Heart left ventricle (tissue), 13 donors: ENCODE results near the gene SEPTIN5.

ENCODE experiments used
- POLR2A ChIP-seq, 2 donors: fragments of 450-650 bp; IDR thresholded peaks; one replicate each; pipeline ENCODE4 v1.6.1; 2017; ENCODE audit warnings: antibody characterized with exemption in 2 of 2, mild to moderate bottlenecking in 2 of 2, moderate library complexity in 2 of 2
- TF ChIP-seq, protein P1 (sequence below), 12 donors: fragments of 200-600 bp; sonication (generic) in 4 of 12; IDR thresholded peaks; one replicate each; pipeline versions ENCODE4 v1.5.0 to v1.8.0; 2018 to 2022; ENCODE audit warnings: antibody characterized with exemption in 12 of 12, mild to moderate bottlenecking in 5 of 12
- donor health status: ischemic (EF 13 %, LVEDD 7.1; RV severe dilation, severe dysfunction).
- donor health status: DM: no; HTN: yes; CAD: no.
- donor health status: DM: no; HTN: no; CAD: no.
- donor health status: ischemic (EF 25% LVEDD 6.9; RV normal size, moderate dysfunction).
- donor health status: ischemic (EF 25% LVEDD 5.7; RV mildly dilated, moderate dysfunction).
- donor health status: ischemic (EF 35%, LVEDD 5.7; RV mildly dilated, moderate dysfunction).
- donor health status: nonischemic (EF 11% LVEDD 7.7; RV severe dilation, severe dysfunction).
- donor health status: DM: yes; HTN: yes; CAD: no.
- donor health status: PGD.
- donor health status: ischemic (EF 29% LVEDD 5.4; RV normal size, mild dysfunction).
- donor health status: nonischemic (EF 23%, LVEDD 6.1; RV moderate dilation, normal function).

DNA sequence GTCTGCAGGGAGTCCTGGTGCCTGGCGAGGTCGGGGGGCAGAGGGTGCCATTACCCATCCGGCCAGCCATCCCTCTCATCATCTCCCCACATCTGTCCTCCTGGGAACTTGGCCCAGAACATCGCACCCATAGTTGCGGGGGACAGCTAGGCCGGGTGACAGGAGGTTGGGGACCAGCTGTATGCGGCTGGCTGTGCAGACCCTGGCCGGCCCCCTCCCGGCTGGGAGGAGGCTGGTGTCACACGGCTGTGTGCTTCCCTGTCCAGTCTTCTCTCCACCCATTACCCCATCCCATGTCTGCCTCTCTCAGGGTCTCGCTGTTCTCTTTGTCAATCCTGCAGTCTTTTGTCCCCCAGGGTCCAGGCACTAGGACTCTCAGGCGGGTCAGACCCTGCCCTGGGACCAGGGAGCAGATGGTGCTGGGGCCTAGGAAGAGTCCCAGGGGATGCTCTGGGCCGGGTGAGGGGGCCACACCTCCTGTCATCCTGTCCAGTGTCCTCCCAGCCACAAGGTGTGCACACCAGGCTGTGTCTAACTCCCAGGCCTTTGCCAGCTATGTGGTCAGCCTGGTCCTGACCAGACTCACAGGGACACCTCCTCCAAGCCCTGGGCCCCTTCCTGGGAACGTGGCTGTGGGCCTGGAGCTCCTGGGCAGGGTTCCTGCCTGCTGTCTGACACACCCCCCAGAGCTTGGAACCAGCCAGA lies 39.8 kb downstream of the SEPTIN5 start:
- TF ChIP-seq, protein P1, sequence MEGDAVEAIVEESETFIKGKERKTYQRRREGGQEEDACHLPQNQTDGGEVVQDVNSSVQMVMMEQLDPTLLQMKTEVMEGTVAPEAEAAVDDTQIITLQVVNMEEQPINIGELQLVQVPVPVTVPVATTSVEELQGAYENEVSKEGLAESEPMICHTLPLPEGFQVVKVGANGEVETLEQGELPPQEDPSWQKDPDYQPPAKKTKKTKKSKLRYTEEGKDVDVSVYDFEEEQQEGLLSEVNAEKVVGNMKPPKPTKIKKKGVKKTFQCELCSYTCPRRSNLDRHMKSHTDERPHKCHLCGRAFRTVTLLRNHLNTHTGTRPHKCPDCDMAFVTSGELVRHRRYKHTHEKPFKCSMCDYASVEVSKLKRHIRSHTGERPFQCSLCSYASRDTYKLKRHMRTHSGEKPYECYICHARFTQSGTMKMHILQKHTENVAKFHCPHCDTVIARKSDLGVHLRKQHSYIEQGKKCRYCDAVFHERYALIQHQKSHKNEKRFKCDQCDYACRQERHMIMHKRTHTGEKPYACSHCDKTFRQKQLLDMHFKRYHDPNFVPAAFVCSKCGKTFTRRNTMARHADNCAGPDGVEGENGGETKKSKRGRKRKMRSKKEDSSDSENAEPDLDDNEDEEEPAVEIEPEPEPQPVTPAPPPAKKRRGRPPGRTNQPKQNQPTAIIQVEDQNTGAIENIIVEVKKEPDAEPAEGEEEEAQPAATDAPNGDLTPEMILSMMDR (IDR thresholded peaks at IDR 0.05), result no peak
- no peak for TF ChIP-seq POLR2A (IDR thresholded peaks at IDR 0.05)
